Upper lobe of left lung (tissue), 6 donors: ENCODE data around the gene CA10. TPM values are rescaled to one million over a fixed set of nuclear protein-coding genes. Genes with fewer than 3 reads are reported as not detected.

Source experiments
- ATAC-seq, 2 donors: fragments of 200-7000 bp; cut with Tn5 transposase; one replicate each; pipeline ENCODE4 v1.9.1; 2022; ENCODE audit warnings: mild to moderate bottlenecking in 2 of 2, moderate library complexity in 2 of 2; ENCODE audit not compliant: low FRiP score in 2 of 2
- DNase-seq, 2 donors: peaks; one replicate each; pipeline ENCODE4 v3.0.0-alpha.2; 2019 to 2020
- H3K27ac ChIP-seq, 4 donors: fragments of 200-600 bp; sonication (generic); one replicate each; pipeline ENCODE4 v1.5.1; 2016 to 2019
- H3K27me3 ChIP-seq, 4 donors: fragments of 200-600 bp; sonication (generic); one replicate each; pipeline ENCODE4 v1.5.1; 2017 to 2019
- H3K36me3 ChIP-seq, 4 donors: fragments of 200-600 bp; sonication (generic); one replicate each; pipeline ENCODE4 v1.5.1; 2016 to 2019
- H3K4me1 ChIP-seq, 4 donors: fragments of 200-600 bp; sonication (generic); one replicate each; pipeline ENCODE4 v1.5.1; 2018 to 2019
- H3K4me3 ChIP-seq, 4 donors: fragments of 200-600 bp; sonication (generic); one replicate each; pipeline ENCODE4 v1.5.1; 2017 to 2019; ENCODE audit warnings: mild to moderate bottlenecking in 2 of 4, moderate library complexity in 1 of 4
- H3K9me3 ChIP-seq, 4 donors: fragments of 200-600 bp; sonication (generic); one replicate each; pipeline ENCODE4 v1.5.1; 2018 to 2019
- CTCF ChIP-seq, 6 experiments: fragments of 450-650 bp in 4 of 6; fragments of 200-600 bp in 2 of 6; sonication (generic) in 2 of 6; IDR thresholded peaks; one replicate each; pipeline ENCODE4 v1.5.1; 2016 to 2019; ENCODE audit warnings: antibody characterized with exemption in 6 of 6
- EP300 ChIP-seq, 4 donors: sonication (generic); formaldehyde crosslinking; IDR thresholded peaks; one replicate each; pipeline ENCODE4 v1.5.1; 2017; ENCODE audit warnings: antibody characterized with exemption in 4 of 4, control low read depth in 2 of 4
- POLR2A ChIP-seq, 4 donors: fragments of 450-650 bp; IDR thresholded peaks; one replicate each; pipeline ENCODE4 v1.5.1; 2016 to 2017; ENCODE audit warnings: antibody characterized with exemption in 4 of 4, mild to moderate bottlenecking in 2 of 4
- POLR2AphosphoS5 ChIP-seq, 2 donors: sonication (generic); formaldehyde crosslinking; IDR thresholded peaks; one replicate each; pipeline ENCODE4 v1.5.1; 2017; ENCODE audit warnings: antibody characterized with exemption in 2 of 2
- WGBS, 2 donors: methylation state at CpG; one replicate each; pipeline ENCODE4 v1.1.5; 2017 to 2018; 5-methylcytosine and 5-hydroxymethylcytosine counted together
- total RNA-seq, 6 donors: library from RNA; depleted of rRNA in 4 of 6; stranded (reverse); fragments of >200 nt in 4 of 6; gene quantifications; one replicate each; pipeline versions ENCODE4 v1.1.0 to v1.2.1, GENCODE V29; 2016 to 2021
- donor health status: DM: no; HTN: no; CAD: no; lungs with moderate emphysema.
- donor health status: DM: no; HTN: yes; CAD: no; lungs with severe emphysema.

Gene CA10
- total RNA-seq, 6 donors from 2014 or later = 0.10 TPM; not detected in 5

GRCh38 chr17:51992864-51993416 lies 165.6 kb downstream of the CA10 start:
- no peak overlapping the region for H3K4me3 ChIP-seq
- 76 to 82% methylated on average over 8 of the region's 8 CpGs for WGBS, 2 donors
- no peak for TF ChIP-seq POLR2A (IDR thresholded peaks at IDR 0.05)
- TF ChIP-seq POLR2AphosphoS5 (IDR thresholded peaks at IDR 0.05) = no peak
- no peak for TF ChIP-seq EP300 (IDR thresholded peaks at IDR 0.05)

DNA sequence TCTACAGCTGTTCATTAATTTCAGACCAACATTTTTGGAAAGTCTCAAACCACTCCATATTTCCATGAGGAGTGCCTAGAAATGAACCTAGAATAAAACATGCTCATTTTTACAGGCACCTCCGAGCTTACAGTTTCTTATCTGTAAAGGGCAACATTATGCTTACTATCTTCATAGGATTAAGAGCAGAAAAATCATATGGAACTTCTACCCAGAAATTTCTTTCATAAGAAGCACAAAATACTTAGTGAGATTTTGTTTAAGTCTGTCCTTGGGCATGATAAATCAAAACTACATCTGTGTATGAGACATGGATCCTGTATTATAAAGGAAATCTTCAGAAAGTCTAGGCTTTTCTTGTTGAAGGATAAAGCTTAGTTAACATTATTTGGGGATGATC lies 187.4 kb downstream of the CA10 start:
- no peaks in the 10 kb centered on the region for H3K27me3 ChIP-seq
- WGBS, 2 donors = 67 to 81% methylated on average over 1 of the region's 1 CpG
- ATAC-seq = no peak
- H3K4me1 ChIP-seq = no peaks in the 10 kb centered on the region
- no peaks in the 10 kb centered on the region for H3K36me3 ChIP-seq
- H3K27ac ChIP-seq = no peak overlapping the region
- TF ChIP-seq POLR2A (IDR thresholded peaks at IDR 0.05) = no peak
- TF ChIP-seq POLR2AphosphoS5 (IDR thresholded peaks at IDR 0.05) = no peak
- no peak for TF ChIP-seq EP300 (IDR thresholded peaks at IDR 0.05)
- no peak for TF ChIP-seq CTCF (IDR thresholded peaks at IDR 0.05)
- no peak for DNase-seq
- H3K9me3 ChIP-seq = no peaks in the 10 kb centered on the region
- no peak overlapping the region for H3K4me3 ChIP-seq

More at GRCh38 chr17:51992864-51993416, 165.6 kb downstream of the CA10 start:
- ATAC-seq (no peak), DNase-seq (no peak)
- Histone ChIP-seq H3K27ac (no peak overlapping the region), H3K36me3 (no peaks in the 10 kb centered on the region), H3K4me1 (no peaks in the 10 kb centered on the region), H3K9me3 (no peaks in the 10 kb centered on the region), H3K27me3 (no peaks in the 10 kb centered on the region)

DNA sequence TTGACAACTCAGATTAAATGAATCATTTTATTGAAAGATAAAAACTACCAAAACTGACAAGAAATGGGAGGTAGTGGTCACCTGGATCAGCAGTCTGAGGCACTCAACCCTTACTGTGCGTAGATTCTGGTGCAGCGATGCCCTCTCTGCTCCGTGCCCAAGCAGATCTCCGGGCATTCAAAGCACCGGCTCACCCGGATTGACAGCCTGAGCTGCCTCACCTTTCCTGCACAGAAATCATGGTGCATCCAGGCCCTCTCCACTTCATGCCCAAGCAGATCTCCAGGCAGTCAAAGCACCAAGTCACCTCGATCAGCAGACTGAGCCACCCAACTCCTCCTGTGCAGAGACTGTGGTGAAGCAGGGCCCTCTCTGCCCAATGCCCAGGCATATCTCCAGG lies 196.8 kb downstream of the CA10 start:
- H3K4me3 ChIP-seq = no peak overlapping the region
- ATAC-seq (no peak), DNase-seq (peak in 1 of 2 donors; percentile 3)
- H3K27me3 ChIP-seq = no peaks in the 10 kb centered on the region
- peaks cover 0 to 14% (median 10%) of the 10 kb centered on the region in 4 donors for H3K9me3 ChIP-seq
- 87 to 96% methylated on average over 6 to 7 of the region's 7 CpGs for WGBS, 2 donors
- H3K27ac ChIP-seq = no peak overlapping the region
- no peak for TF ChIP-seq EP300 (IDR thresholded peaks at IDR 0.05)
- TF ChIP-seq POLR2AphosphoS5 (IDR thresholded peaks at IDR 0.05) = no peak
- TF ChIP-seq CTCF (IDR thresholded peaks at IDR 0.05) = no peak
- TF ChIP-seq POLR2A (IDR thresholded peaks at IDR 0.05) = no peak
- H3K4me1 ChIP-seq = no peaks in the 10 kb centered on the region
- no peaks in the 10 kb centered on the region for H3K36me3 ChIP-seq

DNA sequence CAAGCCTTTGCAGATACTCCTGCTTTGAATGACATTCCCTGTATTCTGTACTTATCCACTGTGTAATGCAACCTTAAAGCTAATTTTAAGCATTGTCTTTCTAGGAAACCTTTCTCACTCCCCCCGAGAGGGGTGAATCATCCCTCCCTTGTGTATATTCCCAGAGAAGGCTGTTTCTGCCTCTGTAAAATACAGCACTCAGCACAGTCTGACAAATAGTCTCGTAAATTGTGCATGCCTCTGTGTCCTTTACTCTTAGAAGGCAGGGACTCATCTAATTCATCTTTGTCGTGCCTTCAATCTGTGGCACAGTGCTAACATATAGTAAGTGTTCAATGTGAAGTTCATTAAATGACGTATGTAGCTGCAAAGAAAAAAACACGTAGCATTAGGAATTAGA lies 200.7 kb downstream of the CA10 start:
- Histone ChIP-seq H3K36me3 (no peaks in the 10 kb centered on the region), H3K4me3 (no peak overlapping the region), H3K4me1 (no peaks in the 10 kb centered on the region), H3K27me3 (no peaks in the 10 kb centered on the region), H3K9me3 (peaks cover 0 to 13% (median 10%) of the 10 kb centered on the region in 4 donors), H3K27ac (no peak overlapping the region)
- DNase-seq (no peak), ATAC-seq (no peak)
- 77 to 82% methylated on average over 5 of the region's 5 CpGs for WGBS, 2 donors
- no peak for TF ChIP-seq CTCF (IDR thresholded peaks at IDR 0.05)
- no peak for TF ChIP-seq POLR2AphosphoS5 (IDR thresholded peaks at IDR 0.05)
- TF ChIP-seq POLR2A (IDR thresholded peaks at IDR 0.05) = no peak
- TF ChIP-seq EP300 (IDR thresholded peaks at IDR 0.05) = no peak

DNA sequence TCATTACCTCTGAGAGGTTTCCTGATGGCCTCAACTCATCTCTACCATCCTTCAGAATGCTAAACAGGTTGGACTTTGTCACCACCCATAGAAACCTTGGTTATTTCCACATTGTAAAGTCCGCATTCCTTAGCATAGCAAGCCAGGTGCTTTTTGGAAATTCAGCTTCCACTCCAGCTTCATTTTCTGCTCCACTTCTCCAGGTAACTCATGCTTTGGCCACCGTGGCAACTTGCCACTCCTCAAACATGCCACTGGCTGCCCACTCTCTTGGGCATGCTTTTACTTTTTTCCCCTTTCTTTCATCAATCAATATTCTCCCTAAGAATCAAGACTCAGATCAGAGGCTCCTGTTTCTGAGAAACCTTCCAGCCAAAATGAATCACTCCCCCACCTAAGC lies 203.3 kb downstream of the CA10 start:
- ATAC-seq = no peak
- Histone ChIP-seq H3K4me3 (no peak overlapping the region), H3K27ac (no peak overlapping the region), H3K9me3 (no peaks in the 10 kb centered on the region), H3K36me3 (no peaks in the 10 kb centered on the region), H3K4me1 (no peaks in the 10 kb centered on the region), H3K27me3 (no peaks in the 10 kb centered on the region)
- 68 to 81% methylated on average over 2 of the region's 2 CpGs for WGBS, 2 donors
- no peak for TF ChIP-seq EP300 (IDR thresholded peaks at IDR 0.05)
- DNase-seq = no peak

DNA sequence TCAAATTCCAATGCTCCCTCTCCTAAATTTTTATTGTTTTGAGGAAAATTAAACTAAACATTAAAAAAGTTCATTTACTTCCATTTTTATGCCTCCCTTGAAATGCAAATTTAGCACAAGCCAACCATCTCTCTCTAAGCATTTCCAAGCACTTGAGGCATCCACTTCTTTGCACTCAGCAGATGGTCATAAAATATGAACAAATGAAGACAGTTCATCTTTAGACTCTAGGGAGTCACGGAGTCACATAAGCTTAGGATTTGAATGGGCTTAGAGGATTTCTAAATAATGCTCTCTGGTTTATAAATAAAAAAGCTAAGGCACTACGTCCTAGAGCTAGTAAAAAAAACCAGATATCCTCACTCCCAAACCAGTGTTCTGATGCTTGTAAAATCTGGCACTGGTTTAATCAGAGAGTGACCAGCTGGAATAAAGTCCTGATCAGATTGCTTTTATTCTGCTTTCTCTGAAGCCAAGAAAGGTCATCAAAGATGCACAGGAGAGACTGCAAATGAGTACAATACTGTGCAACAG lies 204.2 kb downstream of the CA10 start:
- Histone ChIP-seq H3K9me3 (no peaks in the 10 kb centered on the region), H3K27me3 (no peaks in the 10 kb centered on the region), H3K4me3 (no peak overlapping the region), H3K4me1 (no peaks in the 10 kb centered on the region), H3K36me3 (no peaks in the 10 kb centered on the region), H3K27ac (no peak overlapping the region)
- WGBS, 2 donors = 22 to 24% methylated on average over 2 of the region's 2 CpGs
- TF ChIP-seq CTCF (IDR thresholded peaks at IDR 0.05) = no peak
- TF ChIP-seq EP300 (IDR thresholded peaks at IDR 0.05) = no peak
- TF ChIP-seq POLR2A (IDR thresholded peaks at IDR 0.05) = no peak
- ATAC-seq (no peak), DNase-seq (no peak)
